NCI-H69 (cell line): ENCODE data around the gene ZFHX2.

ENCODE experiments used
- DNase-seq: peaks from one replicate; lab custom pipeline; 2025; lab: John Stamatoyannopoulos, UW

The ZFHX2 gene

DNA sequence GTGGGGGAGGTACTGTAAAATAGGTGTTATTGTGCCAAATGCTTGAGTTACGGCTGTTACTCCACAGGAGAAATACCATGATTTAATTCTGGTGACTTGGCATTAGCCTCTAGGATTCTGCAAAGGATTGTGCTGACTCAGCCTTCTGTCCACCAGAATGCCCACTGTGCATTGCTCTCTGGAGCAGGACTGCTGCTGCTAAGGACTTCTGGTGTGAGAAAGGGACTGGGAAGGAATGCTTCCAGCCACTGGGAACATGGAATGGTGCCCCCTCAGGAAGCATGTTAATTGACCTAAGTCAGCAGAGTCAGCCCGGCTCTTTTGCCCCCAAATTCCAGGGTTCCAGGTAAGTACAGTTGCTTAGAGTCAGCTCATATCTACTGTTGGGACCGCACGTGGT is 32.9 kb downstream of the ZFHX2 start:
- no peak for DNase-seq

DNA sequence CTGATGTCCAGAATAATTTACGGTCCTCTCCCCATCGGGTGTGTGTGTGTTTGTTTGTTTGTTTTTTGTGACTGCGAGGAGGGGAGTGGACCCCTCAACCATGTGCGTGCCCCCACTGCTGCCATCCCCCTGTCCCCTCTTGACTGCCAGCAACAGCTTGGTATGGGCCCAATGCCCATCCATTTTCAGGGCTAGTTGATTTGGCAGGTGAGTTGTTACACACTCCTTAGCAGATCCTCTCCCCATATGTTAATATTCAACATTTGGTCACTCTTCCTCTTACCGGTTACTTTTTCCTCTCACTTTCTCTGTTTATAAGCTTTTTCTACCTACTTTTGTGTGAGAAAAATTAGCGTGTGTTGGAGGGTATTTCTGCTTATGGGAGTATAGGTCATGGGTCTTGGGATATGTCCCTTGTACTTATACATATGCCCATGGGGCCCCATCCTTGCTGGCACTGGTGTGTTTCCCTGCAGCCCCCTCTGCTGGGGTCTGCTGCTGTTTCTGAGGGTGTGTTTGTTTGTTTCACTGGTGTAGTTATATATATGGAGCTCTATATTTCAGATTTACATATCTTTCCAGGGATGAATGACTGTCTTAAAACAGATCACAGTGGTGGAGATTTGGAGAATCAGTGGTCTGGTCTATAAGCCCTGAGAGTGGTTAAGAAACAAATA is 33.8 kb downstream of the ZFHX2 start:
- DNase-seq: peak; percentile 22

DNA sequence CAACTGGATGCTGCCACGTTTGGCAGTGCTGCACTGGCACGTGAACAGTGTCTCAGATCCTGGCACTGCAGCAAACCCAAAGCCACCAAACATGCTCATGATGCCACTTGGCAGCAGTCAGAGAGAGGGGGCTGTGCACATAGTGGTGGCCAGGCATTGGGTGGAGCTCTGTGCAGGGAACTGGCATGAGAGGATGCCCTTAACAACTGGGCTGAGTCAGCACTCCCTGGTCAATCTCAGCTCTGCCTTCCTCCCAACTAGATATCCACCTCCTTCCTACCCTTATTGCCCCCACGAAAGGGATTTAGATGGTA is 37.0 kb downstream of the ZFHX2 start:
- peak; percentile 65 for DNase-seq

DNA sequence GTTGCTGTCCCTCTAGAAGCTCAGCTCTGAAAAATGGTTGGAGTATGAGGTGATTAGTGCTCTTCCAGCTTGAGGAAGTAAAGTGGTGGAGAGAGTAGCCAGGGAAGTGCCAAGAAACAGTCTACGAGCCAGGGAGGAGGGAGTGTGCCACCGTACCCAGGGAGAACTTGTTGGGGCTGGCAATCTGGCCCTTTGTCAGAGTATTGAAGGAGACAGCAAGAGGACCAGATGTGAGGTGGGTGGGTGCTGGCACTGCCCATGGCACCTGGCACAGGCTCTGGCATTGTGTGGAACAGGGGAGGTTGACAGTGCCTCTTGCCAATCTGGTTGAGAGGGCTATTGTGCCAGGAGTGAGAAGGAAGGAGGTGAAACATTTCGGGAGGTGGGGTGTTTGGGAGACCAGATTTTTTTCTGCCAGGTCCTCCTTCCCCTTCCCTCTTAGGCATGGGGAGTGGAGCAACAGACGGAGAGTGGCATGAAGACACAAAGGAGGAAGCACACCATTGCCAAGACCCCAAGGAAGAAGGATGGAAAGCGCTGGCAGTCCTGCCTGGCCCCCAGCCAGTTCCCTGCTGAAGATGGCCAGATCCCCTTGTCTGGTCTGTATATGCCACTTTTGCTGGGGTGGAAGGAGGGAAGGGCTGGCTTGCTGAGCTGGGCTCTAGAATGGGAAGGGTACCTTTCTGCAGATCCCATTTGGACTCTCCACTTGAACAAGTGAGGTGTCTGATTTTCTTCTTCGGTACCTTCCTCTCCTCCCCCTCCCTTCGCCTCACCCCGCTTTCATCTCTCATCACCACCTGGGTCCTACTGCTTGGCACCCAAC is 37.5 kb downstream of the ZFHX2 start:
- DNase-seq: peak; percentile 80

DNA sequence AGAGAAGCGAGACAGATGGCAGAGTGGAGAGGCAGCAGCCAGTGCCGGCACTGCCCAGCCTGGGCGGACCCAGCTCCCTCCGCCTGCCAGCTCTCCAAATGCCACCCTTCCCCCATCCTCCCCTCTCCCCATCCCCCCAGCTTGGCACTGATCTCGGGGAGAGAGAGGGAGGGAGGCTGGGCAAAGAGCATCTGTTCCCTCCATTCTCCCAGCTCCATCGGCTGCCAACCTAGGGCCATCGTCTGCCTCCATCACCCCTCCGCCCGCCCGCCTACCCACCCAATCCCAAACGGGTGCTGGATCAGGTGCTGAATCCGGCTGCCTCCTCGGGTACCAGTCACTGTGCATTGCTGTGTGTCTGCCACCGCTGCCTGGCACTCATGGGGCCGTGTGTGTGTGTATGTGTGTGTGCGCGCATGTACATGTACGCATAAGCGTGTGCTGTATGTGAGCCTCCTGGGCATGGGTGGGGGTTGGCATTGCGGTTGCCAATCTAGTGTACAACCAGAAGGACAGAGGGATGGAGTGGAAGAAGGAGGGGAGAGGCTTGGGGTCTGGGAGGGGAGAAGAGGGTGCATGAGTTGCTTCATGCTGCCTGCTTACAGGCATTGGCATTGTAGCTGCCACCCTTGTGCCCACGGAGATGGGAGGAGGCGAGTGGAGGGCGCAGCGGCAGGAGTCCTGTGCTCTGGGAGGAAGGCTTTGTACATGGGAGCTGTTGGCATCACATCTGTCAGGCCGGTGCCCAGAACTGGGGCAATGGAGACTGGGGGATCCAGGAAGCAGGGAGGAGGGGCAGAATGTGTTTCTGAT is 38.4 kb downstream of the ZFHX2 start:
- DNase-seq: peak; percentile 95

DNA sequence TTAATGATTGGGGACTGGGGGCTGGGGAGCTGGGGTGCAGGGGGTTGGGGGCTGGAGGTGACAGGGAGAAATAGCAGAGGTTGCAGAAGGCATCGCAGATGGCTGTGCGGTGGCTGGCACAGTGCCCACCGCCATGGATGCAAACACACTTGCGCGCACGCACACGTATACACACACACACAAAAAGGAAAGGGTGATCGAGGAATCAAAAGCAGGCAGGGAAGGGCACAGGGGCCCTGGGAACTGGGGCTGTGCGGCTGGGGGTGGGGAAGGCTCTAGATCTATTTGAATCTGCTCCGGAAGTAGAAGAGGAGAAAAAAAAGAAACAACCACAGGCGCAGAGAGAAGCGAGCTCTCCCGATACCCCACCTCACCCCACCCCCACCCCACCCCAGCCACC is 39.4 kb downstream of the ZFHX2 start:
- peak; percentile 87 for DNase-seq

DNA sequence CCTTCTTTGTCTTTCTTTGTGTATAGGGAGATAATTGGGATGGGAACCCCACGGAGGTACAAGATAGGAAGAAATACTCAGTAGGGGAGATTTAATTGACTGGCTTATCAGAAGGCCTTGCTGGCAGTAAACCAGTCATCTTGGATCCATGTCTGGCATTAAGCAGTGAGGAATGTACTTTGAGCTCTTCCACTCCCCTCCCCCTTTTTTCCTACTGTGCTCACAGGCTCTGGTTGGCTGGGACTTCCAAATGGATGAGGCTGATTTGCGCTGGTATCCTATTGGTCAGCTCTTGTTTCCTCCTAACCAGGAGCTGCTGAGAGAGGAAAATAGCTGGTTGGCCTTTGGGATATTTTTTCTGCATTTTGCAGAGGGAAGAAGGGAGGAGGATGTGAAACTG is 57.3 kb downstream of the ZFHX2 start:
- DNase-seq: peak; percentile 90

DNA sequence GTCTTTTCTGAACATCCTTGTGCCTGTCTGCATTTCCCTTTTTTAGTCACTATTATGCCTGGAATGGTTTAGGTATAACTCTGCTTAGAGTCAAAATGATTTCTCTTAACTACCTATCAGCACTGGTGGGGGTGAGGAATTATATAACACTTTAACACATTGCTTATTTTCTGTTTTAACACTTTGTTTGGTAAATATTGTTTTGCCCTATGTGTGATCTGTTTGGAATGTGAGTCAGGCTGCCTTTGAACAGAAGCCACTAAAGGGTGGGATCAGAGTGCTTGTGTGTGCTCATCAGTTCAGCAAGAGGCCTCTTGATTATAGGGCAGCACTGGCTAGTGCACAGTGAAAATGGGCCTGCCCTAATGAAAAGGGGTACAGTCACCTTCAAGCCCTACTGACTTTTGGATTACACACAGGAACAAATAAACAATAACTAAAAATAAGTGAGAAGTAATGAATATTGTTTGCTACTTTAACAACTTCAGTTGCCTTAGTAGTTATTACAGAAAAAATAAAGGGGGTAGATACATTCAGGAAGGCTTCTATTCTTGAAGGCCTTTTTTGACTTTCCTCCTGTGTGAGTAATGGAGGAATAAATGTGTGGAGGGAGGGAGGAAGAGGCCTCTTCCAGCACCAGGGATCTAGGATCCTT is 58.8 kb downstream of the ZFHX2 start:
- DNase-seq: peak; percentile 72

DNA sequence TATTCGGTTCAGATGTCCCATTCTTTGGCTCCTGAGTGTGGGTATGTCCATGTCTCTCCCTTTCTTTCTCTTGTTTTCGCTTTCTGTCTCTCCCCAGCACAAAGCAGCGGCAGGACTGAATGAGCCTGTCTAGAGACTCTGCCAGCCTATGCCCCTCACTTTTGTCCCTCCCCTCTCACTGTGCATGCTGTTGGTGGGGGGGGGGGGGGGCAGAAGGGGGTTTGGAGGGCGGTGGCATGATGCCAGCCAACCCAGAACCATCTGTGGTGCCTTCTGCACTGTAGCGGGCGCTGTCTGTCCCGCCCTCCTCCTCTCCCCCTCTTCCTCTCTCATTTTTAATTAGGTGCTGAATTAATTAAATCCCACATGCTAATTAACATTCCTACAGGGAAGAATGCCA is 64.3 kb downstream of the ZFHX2 start:
- DNase-seq: peak; percentile 47

DNA sequence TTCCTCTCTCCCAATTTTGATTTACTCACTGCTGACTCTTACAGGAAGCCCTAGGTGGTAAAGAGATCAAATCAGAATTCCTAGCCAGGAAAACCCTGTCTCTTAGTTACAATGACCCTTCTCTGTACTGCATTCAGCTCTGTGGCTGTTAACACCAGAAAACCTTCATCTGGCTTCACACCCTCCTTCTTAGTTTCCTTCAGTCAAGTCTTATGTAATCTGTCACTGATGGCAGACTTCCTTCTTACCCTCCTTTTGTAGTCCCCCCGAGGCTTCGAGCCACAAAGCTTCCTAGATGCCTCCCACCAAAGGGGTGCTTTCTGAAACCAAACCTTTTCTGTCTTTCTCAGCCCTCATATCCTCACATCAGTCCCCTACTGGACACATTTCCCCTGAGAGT is 65.5 kb downstream of the ZFHX2 start:
- no peak for DNase-seq

DNA sequence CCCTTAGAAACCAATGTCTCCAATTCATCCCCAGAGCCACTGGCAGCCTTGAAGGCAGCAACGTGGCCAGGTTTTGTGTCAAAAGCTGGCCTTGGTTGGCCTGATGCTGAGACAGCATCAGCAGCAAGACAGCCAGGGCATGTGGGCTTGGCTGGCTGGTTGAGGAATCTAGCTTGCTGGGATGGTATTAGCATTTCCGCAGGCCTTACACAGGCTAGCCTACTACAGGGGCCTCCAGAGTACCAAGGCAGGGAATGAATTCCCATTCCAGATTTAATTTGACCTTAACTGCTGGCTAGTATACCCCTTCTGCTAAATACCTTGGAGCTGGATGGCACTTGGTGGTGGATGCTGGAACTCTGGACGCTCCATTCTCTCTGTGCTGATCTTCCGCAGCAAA is 66.2 kb downstream of the ZFHX2 start:
- DNase-seq: no peak

DNA sequence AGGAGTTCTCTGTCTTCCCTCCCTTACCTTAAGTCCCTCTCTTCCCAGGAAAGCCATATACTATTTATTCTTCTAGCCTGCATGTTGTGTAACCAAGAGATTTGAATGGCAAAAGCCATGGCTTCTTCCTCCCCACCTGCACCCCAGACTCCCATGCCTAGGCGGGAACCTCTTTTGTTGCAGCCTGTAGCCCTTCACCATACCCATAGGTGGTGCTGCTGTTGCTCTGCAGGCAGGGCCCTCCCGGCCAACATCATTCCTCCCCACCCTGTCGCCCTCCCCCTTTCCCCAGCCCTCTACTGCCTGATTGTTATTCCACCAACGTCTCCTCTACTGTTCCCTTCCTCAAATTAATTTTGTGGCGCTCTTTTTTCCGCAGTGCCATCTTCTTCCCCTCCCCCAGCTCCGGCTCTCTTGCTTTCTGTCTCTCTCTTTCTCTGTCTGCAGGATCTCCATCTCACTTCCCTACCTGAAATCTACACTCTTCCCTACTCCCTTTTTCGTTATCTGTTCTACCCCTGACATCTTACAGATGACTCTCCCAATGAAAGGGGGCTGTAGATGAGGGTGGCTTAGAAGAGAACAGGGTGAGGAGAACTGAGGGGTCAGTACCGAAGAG is 68.2 kb downstream of the ZFHX2 start:
- DNase-seq: peak; percentile 91

DNA sequence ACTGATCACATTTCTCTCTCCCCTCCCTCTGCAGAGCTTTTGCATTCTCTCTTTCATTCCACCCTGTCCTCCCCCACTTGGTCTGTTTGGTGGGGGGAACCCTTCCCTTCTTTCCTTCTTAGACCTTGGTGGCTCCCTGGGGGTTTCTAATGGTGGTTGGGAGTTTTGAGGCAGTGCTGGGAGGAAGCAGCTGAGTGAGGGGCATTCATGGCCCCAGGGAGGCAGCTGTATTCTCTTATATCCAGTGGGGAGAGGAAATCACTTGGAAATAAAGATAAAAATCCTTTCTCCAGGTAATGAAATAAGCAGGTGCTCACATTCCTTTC is 68.8 kb downstream of the ZFHX2 start:
- DNase-seq: peak; percentile 63

DNA sequence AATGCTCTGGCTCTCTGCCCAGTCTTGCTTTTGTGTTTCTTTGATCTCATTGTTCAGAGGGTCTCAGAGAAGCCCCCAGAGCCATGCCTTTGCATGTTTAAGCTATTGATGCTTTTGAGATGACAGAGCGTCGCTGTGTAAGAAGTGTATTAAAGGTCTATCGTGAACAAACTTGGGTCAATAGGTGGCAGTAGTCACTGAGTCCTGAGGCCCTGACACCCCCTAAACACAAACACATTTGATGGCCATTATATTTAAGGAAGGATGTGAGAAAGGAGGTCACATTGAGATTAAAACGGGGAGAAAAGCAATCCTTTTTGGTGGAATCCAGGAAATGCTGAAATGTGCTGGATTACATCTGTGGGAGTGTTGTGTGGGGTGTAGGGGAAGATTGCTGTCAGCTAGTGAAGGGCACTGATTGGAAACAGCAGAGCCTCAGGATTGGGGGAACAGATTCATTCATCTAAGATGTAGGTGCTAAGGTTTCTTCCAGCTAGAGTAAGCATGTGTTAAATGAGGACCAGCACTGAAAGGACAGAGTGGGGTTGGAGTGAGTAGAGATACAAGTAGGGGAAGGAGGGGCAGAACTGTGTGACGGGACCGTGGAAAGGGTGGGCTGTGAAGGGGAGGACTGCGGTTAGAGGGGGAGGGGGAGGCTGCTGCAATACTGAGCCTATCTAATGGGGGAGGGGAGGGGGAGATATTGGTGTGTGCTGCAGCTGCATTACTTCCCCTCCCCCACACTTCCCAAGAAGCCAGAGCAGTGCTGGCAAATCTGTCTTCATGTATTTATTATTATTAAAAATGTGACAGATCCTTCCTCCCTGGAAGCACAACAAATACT is 69.4 kb downstream of the ZFHX2 start:
- peak; percentile 46 for DNase-seq

DNA sequence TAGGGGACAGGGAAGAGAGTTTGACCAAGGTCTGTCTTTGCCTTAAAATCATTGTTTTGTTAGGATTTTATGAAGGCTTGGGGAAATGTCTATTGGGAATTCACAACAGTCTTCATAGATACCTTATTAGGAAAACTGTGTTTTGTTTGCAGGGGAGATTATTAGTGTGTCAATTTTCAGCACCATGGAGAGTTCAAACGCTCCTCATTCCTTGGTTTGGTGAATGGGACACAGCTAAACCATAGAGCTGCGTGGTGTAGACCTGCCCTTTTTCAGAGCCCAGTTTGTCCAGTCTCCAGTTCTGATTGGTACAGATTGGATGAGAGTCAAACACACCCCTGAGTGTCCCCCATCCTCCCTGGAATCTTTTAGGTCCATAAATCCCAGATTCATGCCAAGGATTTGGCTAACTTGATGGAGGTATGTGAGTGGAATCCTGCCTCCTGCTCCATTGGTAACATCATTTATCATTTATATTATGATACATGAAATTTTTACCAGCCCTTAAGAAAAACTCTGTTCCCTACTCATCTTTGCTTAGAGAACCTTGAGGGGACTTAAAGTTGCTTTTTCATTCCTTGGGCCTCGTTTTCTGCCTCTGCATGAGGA is 70.1 kb downstream of the ZFHX2 start:
- DNase-seq: no peak

DNA sequence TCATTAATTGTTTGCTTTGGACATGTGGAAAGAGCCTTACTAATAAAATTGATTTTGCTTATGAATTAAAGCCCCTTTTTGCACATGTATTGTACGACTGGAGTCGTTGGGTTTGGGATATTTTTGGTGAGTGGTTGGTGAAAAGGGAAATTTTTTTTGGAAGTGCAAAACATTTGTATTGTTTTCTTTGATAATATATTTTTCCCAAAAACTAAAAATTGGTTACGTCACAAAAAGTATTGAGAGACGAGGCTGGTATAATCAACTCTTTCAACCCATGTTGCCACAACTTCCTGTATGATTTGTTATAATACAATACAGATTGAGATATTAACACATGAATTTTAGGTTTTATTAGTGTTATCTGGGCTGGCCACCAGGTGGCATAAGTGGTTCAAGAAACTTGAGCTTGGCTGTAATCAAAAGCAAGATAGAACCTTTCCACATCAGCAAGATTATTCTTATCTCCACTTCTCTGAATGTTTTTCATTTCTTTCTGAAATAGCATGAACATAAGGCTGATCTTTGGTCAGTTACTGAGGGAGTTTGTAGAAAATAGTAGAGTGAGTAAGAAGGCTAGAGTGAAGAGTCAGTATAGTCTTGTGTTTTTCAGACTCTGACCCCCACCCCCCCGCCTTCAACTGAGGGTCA is 73.3 kb downstream of the ZFHX2 start:
- DNase-seq: peak; percentile 77

DNA sequence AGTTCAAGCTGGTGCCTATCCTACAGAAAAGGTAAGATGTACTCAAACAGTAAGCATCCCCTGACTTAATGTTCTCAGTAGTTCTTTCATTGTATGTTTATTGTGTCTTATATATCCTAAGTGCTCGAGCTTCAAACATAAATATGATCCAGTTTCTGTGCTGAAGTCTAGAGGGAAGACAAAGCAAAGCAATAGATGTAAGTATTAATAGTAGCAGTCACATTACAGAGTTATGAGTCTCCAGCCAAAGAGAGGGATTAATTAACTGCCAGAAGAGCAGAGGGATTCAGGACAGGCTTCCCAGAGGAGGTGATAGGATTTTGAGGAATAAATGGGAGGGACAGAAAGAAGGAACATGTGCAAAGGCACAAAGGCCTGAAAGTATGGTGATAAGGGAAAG is 80.6 kb downstream of the ZFHX2 start:
- DNase-seq: no peak
